PC-3 (cell line): Measurements from ENCODE around the gene CGN.

Experiments
- CTCF ChIP-seq: fragments of 300-600 bp; sonication (generic); conservative IDR thresholded peaks from 2 replicates; pipeline ENCODE4 v1.5.1; 2017; ENCODE audit warnings: antibody characterized with exemption, low read depth, mild to moderate bottlenecking, low read length
- EZH2 ChIP-seq: fragments of 300-600 bp; sonication (generic); IDR thresholded peaks from one replicate; pipeline ENCODE4 v1.6.1; 2017; ENCODE audit warnings: antibody characterized with exemption, mild to moderate bottlenecking, low read length; ENCODE audit not compliant: unreplicated experiment
- EZH2phosphoT487 ChIP-seq: fragments of 300-600 bp; sonication (generic); IDR thresholded peaks from 2 replicates; pipeline ENCODE4 v1.6.1; 2018; ENCODE audit warnings: mild to moderate bottlenecking, antibody characterized with exemption, low read length, borderline replicate concordance

GRCh38 chr1:151504759-151505158 is 6.4 kb upstream of the CGN start:
- TF ChIP-seq CTCF (no peak), EZH2 (no peak), EZH2phosphoT487 (no peak)
